Ectodermal cell (in vitro differentiated cells): ENCODE data around the gene RNF130.

Experiments
- H3K27ac ChIP-seq: 2 replicates; pipeline ENCODE4 v1.7.0; 2013; ENCODE audit warnings: mild to moderate bottlenecking, low read depth, low read length; ENCODE audit not compliant: insufficient read depth, poor library complexity, severe bottlenecking
- H3K27me3 ChIP-seq: 2 replicates; pipeline ENCODE4 v1.7.0; 2013; ENCODE audit warnings: mild to moderate bottlenecking, low read length; ENCODE audit not compliant: insufficient read depth, control insufficient read depth, poor library complexity, severe bottlenecking
- H3K36me3 ChIP-seq: one replicate; pipeline ENCODE4 v1.7.0; 2013; ENCODE audit warnings: low read length; ENCODE audit not compliant: control insufficient read depth, insufficient read depth
- H3K4me1 ChIP-seq: one replicate; pipeline ENCODE4 v1.7.0; 2013; ENCODE audit warnings: low read length; ENCODE audit not compliant: control insufficient read depth, insufficient read depth
- H3K4me3 ChIP-seq: 2 replicates; pipeline ENCODE4 v1.7.0; 2013; ENCODE audit warnings: low read depth, low read length, control low read depth; ENCODE audit not compliant: insufficient read depth
- H3K9me3 ChIP-seq: 2 replicates; pipeline ENCODE4 v1.7.0; 2013; ENCODE audit warnings: mild to moderate bottlenecking, low read length, moderate library complexity; ENCODE audit not compliant: control insufficient read depth
- WGBS, 2 experiments: methylation state at CpG; one replicate each; pipeline ENCODE4 v1.1.7; 2013; ENCODE audit warnings: missing lambda C conversion rate in 2 of 2; 5-methylcytosine and 5-hydroxymethylcytosine counted together

The RNF130 gene

DNA sequence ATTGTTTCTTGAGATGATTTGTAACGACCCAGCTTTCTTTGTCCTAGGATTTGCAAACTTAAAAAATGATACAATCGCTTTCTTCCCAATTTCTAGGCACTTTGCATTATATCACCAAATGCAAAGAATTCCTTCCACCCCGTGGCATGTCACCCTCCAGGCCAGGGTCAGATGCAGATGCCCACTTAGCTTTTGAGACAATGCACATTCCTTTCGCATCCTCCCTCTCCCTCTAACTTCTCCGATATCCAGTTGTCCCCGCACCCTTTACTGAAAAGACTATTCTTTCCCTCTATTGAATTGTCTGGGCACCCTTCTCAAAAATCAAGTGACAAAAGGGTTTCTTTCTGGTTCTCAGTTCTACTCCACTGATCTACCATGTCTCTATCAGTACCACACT, 17.3 kb downstream of the RNF130 start:
- 56 to 61% methylated on average over 6 of the region's 6 CpGs for WGBS, 2 experiments
- no peak overlapping the region for H3K4me3 ChIP-seq
- no peaks in the 10 kb centered on the region for H3K27me3 ChIP-seq
- no peak overlapping the region for H3K27ac ChIP-seq
- H3K36me3 ChIP-seq, result no peaks in the 10 kb centered on the region
- H3K9me3 ChIP-seq, result no peaks in the 10 kb centered on the region
- H3K4me1 ChIP-seq, result peaks cover 19% of the 10 kb centered on the region

GRCh38 chr5:180053061-180053602, 18.4 kb downstream of the RNF130 start:
- no peaks in the 10 kb centered on the region for H3K27me3 ChIP-seq
- H3K9me3 ChIP-seq, result no peaks in the 10 kb centered on the region
- no peaks in the 10 kb centered on the region for H3K36me3 ChIP-seq
- no peak overlapping the region for H3K27ac ChIP-seq
- 86 to 91% methylated on average over 8 of the region's 8 CpGs for WGBS, 2 experiments
- no peak overlapping the region for H3K4me3 ChIP-seq
- peaks cover 29% of the 10 kb centered on the region for H3K4me1 ChIP-seq

GRCh38 chr5:180052211-180052818, 19.2 kb downstream of the RNF130 start:
- Histone ChIP-seq H3K36me3 (no peaks in the 10 kb centered on the region), H3K27me3 (no peaks in the 10 kb centered on the region), H3K4me1 (peaks cover 29% of the 10 kb centered on the region), H3K4me3 (no peak overlapping the region), H3K9me3 (no peaks in the 10 kb centered on the region), H3K27ac (no peak overlapping the region)
- 95 to 96% methylated on average over 5 of the region's 5 CpGs for WGBS, 2 experiments

DNA sequence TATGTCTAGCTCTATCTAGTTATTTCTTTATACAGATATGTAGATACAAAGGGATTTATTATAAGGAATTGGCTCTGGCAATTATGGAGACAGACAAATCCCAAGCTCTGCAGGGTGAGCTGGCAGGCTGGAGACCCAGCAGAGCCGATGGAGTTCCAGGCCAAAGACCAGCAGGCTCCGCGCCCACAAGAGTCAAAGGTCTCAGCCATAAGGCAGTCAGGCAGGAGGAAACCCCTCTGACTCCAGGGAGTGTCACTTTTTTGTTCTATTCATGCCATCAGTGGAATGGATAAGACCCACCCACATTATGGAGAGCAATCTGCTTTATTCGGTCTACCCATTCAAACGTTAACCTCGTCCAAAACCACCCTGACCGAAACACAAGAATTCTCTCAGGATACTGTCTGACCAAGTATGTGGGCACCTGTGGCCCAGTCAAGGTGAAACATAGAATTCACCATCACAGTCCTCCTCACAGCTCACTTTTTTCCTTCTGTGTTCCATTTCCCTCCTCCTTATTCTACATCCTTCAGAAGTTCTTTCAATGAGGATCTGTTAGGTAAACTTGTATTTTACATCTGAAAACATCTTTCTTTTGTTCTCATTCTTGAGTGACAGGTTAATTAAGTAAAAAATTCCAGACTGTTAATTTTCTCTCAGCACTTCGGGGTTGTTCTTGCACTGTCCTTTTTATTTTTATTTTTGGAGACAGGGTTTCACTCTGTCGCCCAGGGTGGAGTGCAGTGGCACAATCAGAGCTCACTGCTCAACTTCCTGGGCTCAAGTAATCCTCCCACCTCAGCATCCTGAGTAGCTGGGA, 21.2 kb downstream of the RNF130 start:
- Histone ChIP-seq H3K9me3 (no peaks in the 10 kb centered on the region), H3K4me3 (no peak overlapping the region), H3K27me3 (no peaks in the 10 kb centered on the region), H3K36me3 (peaks cover 12% of the 10 kb centered on the region), H3K4me1 (peaks cover 29% of the 10 kb centered on the region), H3K27ac (no peak overlapping the region)
- WGBS, 2 experiments, result 71 to 80% methylated on average over 9 of the region's 9 CpGs

DNA sequence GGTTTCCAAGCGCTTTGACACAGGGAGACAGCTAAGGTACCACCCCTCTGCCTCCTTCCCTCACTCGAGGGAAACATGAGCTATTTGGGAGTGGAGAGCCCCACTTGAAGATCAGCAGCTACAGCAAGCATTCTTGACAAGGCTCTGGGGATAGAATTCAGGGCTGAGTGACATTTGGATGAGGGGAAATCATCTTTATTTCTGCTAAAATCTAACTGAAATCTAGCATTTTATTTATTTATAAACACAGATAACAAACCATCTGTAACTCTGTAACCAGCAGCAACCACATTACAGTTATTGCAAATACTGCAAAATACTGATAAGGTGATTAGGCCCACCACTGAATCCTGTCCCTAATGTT, 22.4 kb downstream of the RNF130 start:
- H3K27me3 ChIP-seq, result no peaks in the 10 kb centered on the region

DNA sequence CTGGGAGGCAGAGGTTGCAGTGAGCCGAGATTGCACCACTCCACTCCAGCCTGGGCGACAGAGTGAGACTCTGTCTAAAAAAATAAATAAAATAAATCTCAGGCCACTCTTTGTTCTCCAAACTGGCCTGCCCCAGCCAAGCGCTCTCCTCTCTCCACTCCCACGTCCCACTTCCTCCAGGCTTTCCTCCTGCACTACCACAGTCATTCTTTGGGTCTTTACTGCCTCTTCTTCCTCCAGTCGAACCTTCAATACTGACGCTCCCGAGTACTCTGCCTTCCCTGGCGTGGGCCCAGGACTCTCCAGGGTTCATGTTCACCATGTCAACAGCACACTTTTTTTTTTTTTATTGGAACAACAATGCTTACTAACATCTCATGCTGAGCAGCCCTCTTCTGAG, 23.9 kb downstream of the RNF130 start:
- Histone ChIP-seq H3K4me3 (no peak overlapping the region), H3K36me3 (peaks cover 12% of the 10 kb centered on the region), H3K9me3 (no peaks in the 10 kb centered on the region), H3K27me3 (no peaks in the 10 kb centered on the region), H3K4me1 (peaks cover 22% of the 10 kb centered on the region), H3K27ac (no peak overlapping the region)
- WGBS, 2 experiments, result 94 to 95% methylated on average over 8 of the region's 8 CpGs

More for the DNA sequence above, 22.4 kb downstream of the RNF130 start:
- H3K4me1 ChIP-seq, result peaks cover 25% of the 10 kb centered on the region
- H3K4me3 ChIP-seq, result no peak overlapping the region
- WGBS, 2 experiments, result 56 to 60% methylated on average over 2 of the region's 2 CpGs
- no peaks in the 10 kb centered on the region for H3K9me3 ChIP-seq
- peaks cover 12% of the 10 kb centered on the region for H3K36me3 ChIP-seq
- H3K27ac ChIP-seq, result no peak overlapping the region

DNA sequence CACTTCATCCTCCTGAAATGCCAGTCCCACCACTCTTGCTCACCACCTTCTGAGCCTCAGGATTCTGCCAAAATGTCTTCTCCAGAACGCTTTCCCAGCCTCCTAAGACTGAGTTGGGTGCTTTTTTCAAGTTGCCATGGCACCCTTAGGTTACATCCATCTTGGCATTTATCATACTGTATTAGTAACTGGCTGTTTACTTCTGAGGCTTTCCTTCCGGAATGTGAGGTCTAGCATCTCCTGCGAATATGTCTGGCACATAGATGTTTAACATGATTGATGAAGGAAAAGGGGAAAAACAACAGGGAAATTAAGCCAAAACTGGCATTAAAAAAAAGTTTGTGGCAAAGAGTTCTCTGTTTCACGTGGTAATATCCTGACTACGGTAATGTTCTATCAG, 24.9 kb downstream of the RNF130 start:
- Histone ChIP-seq H3K9me3 (no peaks in the 10 kb centered on the region), H3K27ac (no peak overlapping the region), H3K27me3 (no peaks in the 10 kb centered on the region), H3K4me1 (peaks cover 22% of the 10 kb centered on the region), H3K36me3 (peaks cover 12% of the 10 kb centered on the region), H3K4me3 (no peak overlapping the region)
- WGBS, 2 experiments, result 86 to 89% methylated on average over 5 of the region's 5 CpGs

DNA sequence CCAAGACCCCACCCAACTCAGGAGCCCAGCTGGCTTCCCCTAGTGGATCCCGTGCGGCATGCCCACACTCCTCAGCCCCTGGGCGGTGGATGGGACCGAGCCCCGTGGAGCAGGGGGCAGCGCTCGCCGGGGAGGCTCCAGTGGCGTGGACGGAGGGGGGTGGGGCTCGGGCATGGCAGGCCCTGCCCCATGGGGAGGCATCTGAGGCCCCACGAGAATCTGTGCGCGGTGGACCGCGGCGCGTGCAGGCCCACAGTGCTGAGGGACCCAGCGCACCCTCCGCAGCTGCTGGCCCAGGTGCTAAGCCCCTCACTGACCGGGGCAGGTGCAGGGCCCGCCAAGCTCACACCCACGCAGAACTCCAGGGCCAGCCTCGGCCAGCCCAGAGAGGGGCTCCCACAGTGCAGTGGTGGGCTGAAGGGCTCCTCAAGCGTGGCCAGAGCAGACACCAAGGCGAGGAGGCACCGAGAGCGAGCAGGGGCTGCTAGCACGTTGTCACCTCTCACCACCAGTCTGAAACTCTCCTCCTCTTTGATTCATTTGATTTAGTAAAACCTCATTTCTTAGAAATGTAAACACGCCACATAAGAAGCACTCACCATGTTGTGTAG, 25.6 kb downstream of the RNF130 start:
- Histone ChIP-seq H3K4me3 (no peak overlapping the region), H3K9me3 (no peaks in the 10 kb centered on the region), H3K36me3 (peaks cover 12% of the 10 kb centered on the region)

DNA sequence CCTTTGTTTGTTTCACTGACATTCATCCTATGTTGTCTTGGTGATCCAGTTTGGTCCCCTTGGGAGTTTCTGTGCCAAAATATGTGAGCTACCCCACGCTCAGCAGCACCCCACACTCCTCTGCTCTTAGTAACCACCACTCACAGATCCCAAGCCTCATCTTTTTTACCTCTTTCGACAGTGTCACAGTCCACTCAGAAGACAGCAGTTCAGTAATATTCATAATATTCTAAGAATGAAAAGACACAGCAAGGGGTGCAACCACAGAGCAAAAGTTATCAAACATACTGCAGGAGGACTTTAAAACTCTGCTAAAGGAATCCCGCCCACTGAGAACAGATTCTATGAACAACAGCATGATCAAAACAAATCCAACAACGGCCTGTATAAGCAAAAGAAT, 28.2 kb downstream of the RNF130 start:
- peaks cover 22% of the 10 kb centered on the region for H3K36me3 ChIP-seq
- H3K4me3 ChIP-seq, result no peak overlapping the region
- H3K4me1 ChIP-seq, result peaks cover 2% of the 10 kb centered on the region
- H3K9me3 ChIP-seq, result no peaks in the 10 kb centered on the region
- H3K27me3 ChIP-seq, result no peaks in the 10 kb centered on the region
- WGBS, 2 experiments, result 91 to 95% methylated on average over 4 of the region's 4 CpGs
- no peak overlapping the region for H3K27ac ChIP-seq

More for the DNA sequence above, 25.6 kb downstream of the RNF130 start:
- WGBS, 2 experiments, result 95% methylated on average over 30 of the region's 30 CpGs
- Histone ChIP-seq H3K4me1 (peaks cover 22% of the 10 kb centered on the region), H3K27me3 (no peaks in the 10 kb centered on the region), H3K27ac (no peak overlapping the region)
